GM23338 (cell line): Measurements from ENCODE around the gene BTBD9. TPM values are rescaled to one million over a fixed set of nuclear protein-coding genes. Genes with fewer than 3 reads are reported as not detected.
A peak's percentile ranks its signal among the peaks of the same experiment; 100 is the strongest.

Experiments
- ATAC-seq: fragments of 200-7000 bp; cut with Tn5 transposase; 3 replicates; pipeline ENCODE4 v1.9.1; 2020
- DNase-seq: peaks from one replicate; pipeline ENCODE4 v3.0.0-alpha.2; 2015; ENCODE audit warnings: low spot score
- H2AFZ ChIP-seq: fragments of 200-600 bp; sonication (generic); 2 replicates; pipeline ENCODE4 v1.8.0; 2016; ENCODE audit warnings: antibody characterized with exemption, mild to moderate bottlenecking, moderate library complexity
- H3F3A ChIP-seq: fragments of 200-600 bp; sonication (generic); replicated peaks from 2 replicates; pipeline ENCODE4 v1.8.0; 2017; ENCODE audit warnings: antibody characterized with exemption, mixed run types, low read depth
- H3K27ac ChIP-seq: fragments of 200-600 bp; sonication (generic); 2 replicates; pipeline ENCODE4 v1.6.1; 2016; ENCODE audit warnings: low read depth
- H3K27me3 ChIP-seq: fragments of 200-600 bp; sonication (generic); 2 replicates; pipeline ENCODE4 v1.8.0; 2016; ENCODE audit warnings: mild to moderate bottlenecking, mixed run types, moderate library complexity; ENCODE audit not compliant: insufficient read depth
- H3K36me3 ChIP-seq: fragments of 200-600 bp; sonication (generic); 2 replicates; pipeline ENCODE4 v1.8.0; 2016; ENCODE audit warnings: mild to moderate bottlenecking; ENCODE audit not compliant: insufficient read depth
- H3K4me1 ChIP-seq: fragments of 200-600 bp; sonication (generic); 2 replicates; pipeline ENCODE4 v1.8.0; 2016; ENCODE audit warnings: mild to moderate bottlenecking, moderate library complexity; ENCODE audit not compliant: insufficient read depth
- H3K4me2 ChIP-seq: fragments of 200-600 bp; sonication (generic); 2 replicates; pipeline ENCODE4 v1.7.1; 2017; ENCODE audit warnings: mixed run types
- H3K4me3 ChIP-seq: fragments of 200-600 bp; sonication (generic); 2 replicates; pipeline ENCODE4 v1.6.1; 2016; ENCODE audit warnings: mixed run types
- H3K79me2 ChIP-seq: fragments of 200-600 bp; sonication (generic); replicated peaks from 2 replicates; pipeline ENCODE4 v1.8.0; 2017; ENCODE audit warnings: mild to moderate bottlenecking; ENCODE audit not compliant: insufficient read depth
- H3K9me2 ChIP-seq: fragments of 200-600 bp; sonication (generic); 2 replicates; pipeline ENCODE4 v1.8.0; 2017; ENCODE audit not compliant: insufficient read depth
- H4K20me1 ChIP-seq: fragments of 200-600 bp; sonication (generic); replicated peaks from 2 replicates; pipeline ENCODE4 v1.8.0; 2017; ENCODE audit warnings: mild to moderate bottlenecking; ENCODE audit not compliant: insufficient read depth
- H3K27ac Mint-ChIP-seq: 2 replicates; pipeline ENCODE4 v1.8.0; 2020; ENCODE audit warnings: inconsistent platforms, mild to moderate bottlenecking, moderate library complexity, mixed read lengths
- H3K27me3 Mint-ChIP-seq: 3 replicates; pipeline ENCODE4 v1.8.0; 2022; ENCODE audit warnings: low read depth, mild to moderate bottlenecking, moderate library complexity, mixed read lengths, inconsistent platforms; ENCODE audit not compliant: insufficient read depth, poor library complexity
- H3K36me3 Mint-ChIP-seq: 3 replicates; pipeline ENCODE4 v1.8.0; 2021; ENCODE audit warnings: low read depth, mild to moderate bottlenecking, inconsistent platforms, moderate library complexity, mixed read lengths
- H3K4me1 Mint-ChIP-seq: 3 replicates; pipeline ENCODE4 v1.8.0; 2020; ENCODE audit warnings: mild to moderate bottlenecking, inconsistent platforms, mixed read lengths
- H3K4me3 Mint-ChIP-seq: 3 replicates; pipeline ENCODE4 v1.8.0; 2021; ENCODE audit warnings: moderate library complexity, mild to moderate bottlenecking, inconsistent platforms, mixed read lengths
- H3K9me3 Mint-ChIP-seq: 3 replicates; pipeline ENCODE4 v1.8.0; 2020; ENCODE audit warnings: moderate library complexity, mild to moderate bottlenecking, inconsistent platforms, mixed read lengths
- CREB1 ChIP-seq: fragments of 250-450 bp; sonication (Bioruptor Pico); IDR thresholded peaks from 2 replicates; pipeline ENCODE4 v1.5.0; 2020; ENCODE audit warnings: low read depth, mild to moderate bottlenecking, moderate library complexity
- CTCF ChIP-seq, 2 experiments: fragments of 200-600 bp in 1 of 2; sonication (generic) in 1 of 2; conservative IDR thresholded peaks; 2 replicates each; pipeline versions ENCODE4 v1.5.1 to v1.6.1; 2016 to 2017; ENCODE audit warnings: antibody characterized with exemption in 2 of 2, low read depth in 2 of 2, mild to moderate bottlenecking in 2 of 2, moderate library complexity in 1 of 2
- ETS1 ChIP-seq: IDR thresholded peaks from 2 replicates; pipeline ENCODE4 v1.6.1; 2016; ENCODE audit warnings: antibody characterized with exemption
- EZH2 ChIP-seq: fragments of 200-600 bp; sonication (generic); IDR thresholded peaks from one replicate; pipeline ENCODE4 v1.8.0; 2017; ENCODE audit warnings: antibody characterized with exemption, mild to moderate bottlenecking, low read depth; ENCODE audit not compliant: unreplicated experiment
- JUNB ChIP-seq: IDR thresholded peaks from one replicate; pipeline ENCODE4 v1.6.1; 2016; ENCODE audit warnings: antibody characterized with exemption; ENCODE audit not compliant: unreplicated experiment
- POLR2AphosphoS5 ChIP-seq: IDR thresholded peaks from 2 replicates; pipeline ENCODE4 v1.6.1; 2016; ENCODE audit warnings: antibody characterized with exemption, low read depth
- STAT1 ChIP-seq: IDR thresholded peaks from one replicate; pipeline ENCODE4 v1.6.1; 2016; ENCODE audit warnings: antibody characterized with exemption; ENCODE audit not compliant: unreplicated experiment
- ZNF331 ChIP-seq: fragments of 250-450 bp; sonication (Bioruptor Pico); IDR thresholded peaks from 2 replicates; pipeline ENCODE4 v1.5.0; 2020; ENCODE audit warnings: low read depth, mild to moderate bottlenecking, moderate library complexity
- ZNF462 ChIP-seq: fragments of 250-450 bp; sonication (Bioruptor Pico); IDR thresholded peaks from 2 replicates; pipeline ENCODE4 v1.5.0; 2020; ENCODE audit warnings: mild to moderate bottlenecking, moderate library complexity
- polyA plus RNA-seq: library from polyadenylated mRNA; unstranded; fragments of >200 nt; fragmentation: Nextera tagmentation; extraction: Ambion mirVana; gene quantifications from 2 replicates; pipeline ENCODE4 v1.2.1, GENCODE V29; 2016
- total RNA-seq: library from RNA; depleted of rRNA; stranded (reverse); fragments of >200 nt; shearing (Covaris generic); gene quantifications from 2 replicates; pipeline ENCODE4 v1.2.3, GENCODE V29; 2014

The BTBD9 gene
- total and polyA plus RNA-seq, 2 experiments from 2014 or later: 4.2 to 5.3 TPM

GRCh38 chr6:38187325-38187724 lies 452.4 kb downstream of the BTBD9 start:
- H3K4me1 Mint-ChIP-seq: peaks cover 21% of the 10 kb centered on the region
- Histone ChIP-seq H2AFZ (peak overlapping the region; percentile 2; the same call in 1 of the 2 replicates), H3K27ac (no peak overlapping the region), H3K4me3 (no peak overlapping the region), H3K27me3 (no peaks in the 10 kb centered on the region), H3K36me3 (no peaks in the 10 kb centered on the region), H3K4me1 (peaks cover 18% of the 10 kb centered on the region), H3K79me2 (no peaks in the 10 kb centered on the region), H3K4me2 (no peak overlapping the region), H3K9me2 (no peaks in the 10 kb centered on the region), H3F3A (no peaks in the 10 kb centered on the region), H4K20me1 (no peaks in the 10 kb centered on the region)
- H3K27ac Mint-ChIP-seq: no peak overlapping the region
- no peak overlapping the region; the same call in 2 of the 3 replicates for H3K4me3 Mint-ChIP-seq
- peaks cover 4% of the 10 kb centered on the region for H3K27me3 Mint-ChIP-seq
- no peaks in the 10 kb centered on the region for H3K36me3 Mint-ChIP-seq
- TF ChIP-seq ZNF331 (CRISPR knock-in tag) (no peak), CTCF (conservative IDR thresholded peaks at IDR 0.05; ENCODE audit: low read depth in 2 of 2) (peak in 1 of 2 experiments; percentile 74; a peak in 3 of 4 replicates), ETS1 (no peak), STAT1 (no peak)
- DNase-seq (peak; percentile 53), ATAC-seq (peak; percentile 81)
- H3K9me3 Mint-ChIP-seq: no peaks in the 10 kb centered on the region

- no peaks in the 10 kb centered on the region for H4K20me1 ChIP-seq
- H3K4me3 ChIP-seq: no peak overlapping the region
- DNase-seq: no peak
- Mint-ChIP-seq H3K4me3 (no peak overlapping the region), H3K9me3 (no peaks in the 10 kb centered on the region), H3K36me3 (no peaks in the 10 kb centered on the region), H3K27ac (no peak overlapping the region), H3K27me3 (peaks cover 9% of the 10 kb centered on the region), H3K4me1 (peaks cover 10% of the 10 kb centered on the region)
- H2AFZ ChIP-seq: no peak overlapping the region
- H3K27me3 ChIP-seq: no peaks in the 10 kb centered on the region
- H3F3A ChIP-seq: no peaks in the 10 kb centered on the region
- no peak overlapping the region for H3K27ac ChIP-seq
- TF ChIP-seq CREB1 (CRISPR knock-in tag): no peak
- no peak for TF ChIP-seq JUNB
- TF ChIP-seq ZNF462: no peak
- TF ChIP-seq ZNF331 (CRISPR knock-in tag): no peak
- no peak for TF ChIP-seq CTCF (conservative IDR thresholded peaks at IDR 0.05; ENCODE audit: low read depth in 2 of 2)
- TF ChIP-seq POLR2AphosphoS5: no peak
- TF ChIP-seq EZH2: no peak
- TF ChIP-seq ETS1: no peak
- H3K36me3 ChIP-seq: no peaks in the 10 kb centered on the region
- H3K4me1 ChIP-seq: peaks cover 11% of the 10 kb centered on the region
- ATAC-seq: no peak
- H3K9me2 ChIP-seq: no peaks in the 10 kb centered on the region
- no peak overlapping the region for H3K4me2 ChIP-seq
- no peaks in the 10 kb centered on the region for H3K79me2 ChIP-seq
These were observed 454.0 kb downstream of the BTBD9 start for GRCh38 chr6:38185752-38186151.
